ES-I3 (cell line): ENCODE data around the gene FASN.
A peak's percentile ranks its signal among the peaks of the same experiment; 100 is the strongest.

Experiments used
- H3K36me3 ChIP-seq: 2 replicates; pipeline ENCODE4 v1.6.1; 2013; ENCODE audit warnings: mild to moderate bottlenecking, low read length, control low read depth, moderate library complexity; ENCODE audit not compliant: insufficient read depth
- H3K4me1 ChIP-seq: 2 replicates; pipeline ENCODE4 v1.6.1; 2013; ENCODE audit warnings: mild to moderate bottlenecking, control low read depth, low read length; ENCODE audit not compliant: insufficient read depth
- H3K9ac ChIP-seq: 2 replicates; pipeline ENCODE4 v1.6.1; 2013; ENCODE audit warnings: low read depth, mild to moderate bottlenecking, low read length, moderate library complexity
- H3K9me3 ChIP-seq: 2 replicates; pipeline ENCODE4 v1.6.1; 2013; ENCODE audit warnings: mild to moderate bottlenecking, low read length, moderate library complexity; ENCODE audit not compliant: control insufficient read depth, insufficient read depth

The FASN gene

GRCh38 chr17:82101301-82101715, 3.3 kb upstream of the FASN start:
- Histone ChIP-seq H3K9ac (no peak overlapping the region), H3K36me3 (no peaks in the 10 kb centered on the region), H3K4me1 (peaks cover 29% of the 10 kb centered on the region; the same call in 1 of the 2 replicates), H3K9me3 (no peaks in the 10 kb centered on the region)

GRCh38 chr17:82100502-82101298, 2.7 kb upstream of the FASN start:
- H3K36me3 ChIP-seq: 0 out of 2 replicates have a peak, but pooled peaks cover 4% of the 10 kb centered on the region
- no peaks in the 10 kb centered on the region for H3K9me3 ChIP-seq
- no peak overlapping the region for H3K9ac ChIP-seq
- peaks cover 23% of the 10 kb centered on the region; the same call in 1 of the 2 replicates for H3K4me1 ChIP-seq

- Histone ChIP-seq H3K4me1 (peaks cover 18% of the 10 kb centered on the region; the same call in 1 of the 2 replicates), H3K36me3 (peaks cover 4% of the 10 kb centered on the region; the same call in 1 of the 2 replicates), H3K9ac (peak overlapping the region; percentile 76), H3K9me3 (no peaks in the 10 kb centered on the region)
These were observed 1.1 kb upstream of the FASN start for GRCh38 chr17:82098939-82099763.

GRCh38 chr17:82097919-82098168, 192 bp downstream of the FASN start:
- Histone ChIP-seq H3K9me3 (no peaks in the 10 kb centered on the region), H3K4me1 (peaks cover 10% of the 10 kb centered on the region; the same call in 1 of the 2 replicates), H3K36me3 (peaks cover 4% of the 10 kb centered on the region; the same call in 1 of the 2 replicates), H3K9ac (peak overlapping the region; percentile 89)

- Histone ChIP-seq H3K9me3 (no peaks in the 10 kb centered on the region), H3K9ac (peak overlapping the region; percentile 89), H3K36me3 (peaks cover 4% of the 10 kb centered on the region; the same call in 1 of the 2 replicates), H3K4me1 (peaks cover 10% of the 10 kb centered on the region; the same call in 1 of the 2 replicates)
These were observed 685 bp downstream of the FASN start for GRCh38 chr17:82097184-82097918.

GRCh38 chr17:82096709-82097183, 1.3 kb downstream of the FASN start:
- Histone ChIP-seq H3K9me3 (no peaks in the 10 kb centered on the region), H3K4me1 (peaks cover 10% of the 10 kb centered on the region; the same call in 1 of the 2 replicates), H3K9ac (peak overlapping the region; percentile 89), H3K36me3 (peaks cover 4% of the 10 kb centered on the region)

- peaks cover 10% of the 10 kb centered on the region; the same call in 1 of the 2 replicates for H3K4me1 ChIP-seq
These were observed 2.0 kb downstream of the FASN start for GRCh38 chr17:82095777-82096708.

GRCh38 chr17:82094931-82095776, 2.9 kb downstream of the FASN start:
- Histone ChIP-seq H3K4me1 (peaks cover 7% of the 10 kb centered on the region; the same call in 1 of the 2 replicates), H3K9ac (no peak overlapping the region)

More at GRCh38 chr17:82095777-82096708, 2.0 kb downstream of the FASN start:
- Histone ChIP-seq H3K9ac (0 out of 2 replicates have a peak overlapping the region, but pooled peaks have one; percentile 89), H3K9me3 (no peaks in the 10 kb centered on the region), H3K36me3 (peaks cover 4% of the 10 kb centered on the region)

GRCh38 chr17:82092995-82093751, 4.9 kb downstream of the FASN start:
- Histone ChIP-seq H3K4me1 (peaks cover 5% of the 10 kb centered on the region; the same call in 1 of the 2 replicates), H3K36me3 (peaks cover 17% of the 10 kb centered on the region), H3K9me3 (no peaks in the 10 kb centered on the region), H3K9ac (no peak overlapping the region)

More at GRCh38 chr17:82094931-82095776, 2.9 kb downstream of the FASN start:
- Histone ChIP-seq H3K9me3 (no peaks in the 10 kb centered on the region), H3K36me3 (peaks cover 8% of the 10 kb centered on the region)

- H3K36me3 ChIP-seq: peaks cover 17% of the 10 kb centered on the region
These were observed 5.4 kb downstream of the FASN start for GRCh38 chr17:82092628-82092994.

GRCh38 chr17:82092094-82092586, 5.9 kb downstream of the FASN start:
- peaks cover 5% of the 10 kb centered on the region; the same call in 1 of the 2 replicates for H3K4me1 ChIP-seq
- H3K36me3 ChIP-seq: peaks cover 17% of the 10 kb centered on the region
- H3K9me3 ChIP-seq: no peaks in the 10 kb centered on the region
- H3K9ac ChIP-seq: no peak overlapping the region

More at GRCh38 chr17:82092628-82092994, 5.4 kb downstream of the FASN start:
- H3K9me3 ChIP-seq: no peaks in the 10 kb centered on the region
- no peak overlapping the region for H3K9ac ChIP-seq
- peaks cover 5% of the 10 kb centered on the region; the same call in 1 of the 2 replicates for H3K4me1 ChIP-seq
